HG03469 (cell line): ENCODE measurements around the gene CYB5R4.

Source experiments
- ATAC-seq: cut with Tn5 transposase; IDR thresholded peaks from one replicate; pipeline ENCODE4 v1.9.1; 2021; ENCODE audit warnings: mild to moderate bottlenecking, moderate library complexity, moderate number of reproducible peaks; ENCODE audit not compliant: unreplicated experiment

CYB5R4 gene

GRCh38 chr6:83976037-83976755 is 116.7 kb downstream of the CYB5R4 start:
- no peak for ATAC-seq

- ATAC-seq: no peak
These were observed 117.4 kb downstream of the CYB5R4 start for GRCh38 chr6:83976871-83977270.

- ATAC-seq: no peak
These were observed 118.8 kb downstream of the CYB5R4 start for GRCh38 chr6:83978324-83978734.

- no peak for ATAC-seq
These were observed 119.5 kb downstream of the CYB5R4 start for GRCh38 chr6:83978997-83979396.

- ATAC-seq: no peak
These were observed 124.9 kb downstream of the CYB5R4 start for GRCh38 chr6:83984411-83984810.

- no peak for ATAC-seq
These were observed 125.8 kb downstream of the CYB5R4 start for GRCh38 chr6:83985308-83985713.

GRCh38 chr6:83985715-83986114 is 126.2 kb downstream of the CYB5R4 start:
- no peak for ATAC-seq

GRCh38 chr6:83998021-83998584 is 138.6 kb downstream of the CYB5R4 start:
- ATAC-seq: no peak

- ATAC-seq: no peak
These were observed 141.6 kb downstream of the CYB5R4 start for GRCh38 chr6:84001119-84001518.

GRCh38 chr6:84002226-84002625 is 142.7 kb downstream of the CYB5R4 start:
- no peak for ATAC-seq

GRCh38 chr6:84003131-84003530 is 143.6 kb downstream of the CYB5R4 start:
- ATAC-seq: no peak

GRCh38 chr6:84003654-84004053 is 144.2 kb downstream of the CYB5R4 start:
- ATAC-seq: no peak

GRCh38 chr6:84007871-84008270 is 148.4 kb downstream of the CYB5R4 start:
- ATAC-seq: no peak

GRCh38 chr6:84013354-84013753 is 153.9 kb downstream of the CYB5R4 start:
- ATAC-seq: no peak

GRCh38 chr6:84013931-84014330 is 154.4 kb downstream of the CYB5R4 start:
- no peak for ATAC-seq

- ATAC-seq: no peak
These were observed 156.5 kb downstream of the CYB5R4 start for GRCh38 chr6:84016029-84016428.
